Vein endothelial cell (primary cell): Measurements from ENCODE around the gene NT5M. TPM values are rescaled to one million over a fixed set of nuclear protein-coding genes. Genes with fewer than 3 reads are reported as not detected.

Experiments
- total RNA-seq: library from RNA; depleted of rRNA; stranded (reverse); fragments of >200 nt; gene quantifications from 2 replicates; pipeline ENCODE4 v1.2.3, GENCODE V29; 2012

NT5M gene
- 1.1 and 2.6 TPM in 2 replicates for total RNA-seq

DNA sequence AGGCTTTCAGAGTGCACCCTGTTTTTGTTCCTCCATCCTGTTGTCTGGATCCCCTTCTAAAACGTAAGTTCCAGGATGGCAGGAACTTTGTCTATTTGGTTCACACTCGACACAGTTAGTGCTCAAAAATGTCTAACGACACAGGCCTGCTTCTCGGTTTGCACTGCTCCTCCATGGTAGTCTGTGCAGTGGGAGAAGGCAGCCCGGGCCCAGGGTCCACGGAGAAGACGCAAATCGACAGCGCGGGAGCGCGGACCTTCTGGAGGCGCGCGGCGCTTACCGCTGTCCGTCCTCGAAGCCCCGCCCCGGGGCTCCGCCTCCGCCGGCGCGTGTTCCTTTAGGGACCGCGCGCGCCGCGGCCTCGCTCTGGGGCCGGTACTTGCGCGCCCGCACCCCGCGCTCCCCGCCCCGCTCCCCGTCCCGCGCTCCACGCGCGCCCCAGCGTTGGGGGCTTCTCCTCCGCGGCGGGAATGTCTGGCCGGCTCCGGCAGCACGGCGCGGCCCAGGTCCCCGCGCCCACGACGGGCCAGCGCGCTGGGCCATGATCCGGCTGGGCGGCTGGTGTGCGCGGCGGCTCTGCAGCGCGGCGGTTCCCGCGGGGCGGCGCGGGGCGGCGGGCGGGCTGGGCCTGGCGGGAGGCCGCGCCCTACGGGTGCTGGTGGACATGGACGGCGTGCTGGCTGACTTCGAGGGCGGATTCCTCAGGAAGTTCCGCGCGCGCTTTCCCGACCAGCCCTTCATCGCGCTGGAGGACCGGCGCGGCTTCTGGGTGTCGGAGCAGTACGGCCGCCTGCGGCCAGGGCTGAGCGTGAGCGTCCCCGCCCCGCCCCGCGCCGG lies at the start of gene NT5M:
Gene NT5M, plus strand, starts transcription at position 364 of the 837 bp plus-strand sequence. Its CDS starts 178 bp downstream, at position 542.

DNA sequence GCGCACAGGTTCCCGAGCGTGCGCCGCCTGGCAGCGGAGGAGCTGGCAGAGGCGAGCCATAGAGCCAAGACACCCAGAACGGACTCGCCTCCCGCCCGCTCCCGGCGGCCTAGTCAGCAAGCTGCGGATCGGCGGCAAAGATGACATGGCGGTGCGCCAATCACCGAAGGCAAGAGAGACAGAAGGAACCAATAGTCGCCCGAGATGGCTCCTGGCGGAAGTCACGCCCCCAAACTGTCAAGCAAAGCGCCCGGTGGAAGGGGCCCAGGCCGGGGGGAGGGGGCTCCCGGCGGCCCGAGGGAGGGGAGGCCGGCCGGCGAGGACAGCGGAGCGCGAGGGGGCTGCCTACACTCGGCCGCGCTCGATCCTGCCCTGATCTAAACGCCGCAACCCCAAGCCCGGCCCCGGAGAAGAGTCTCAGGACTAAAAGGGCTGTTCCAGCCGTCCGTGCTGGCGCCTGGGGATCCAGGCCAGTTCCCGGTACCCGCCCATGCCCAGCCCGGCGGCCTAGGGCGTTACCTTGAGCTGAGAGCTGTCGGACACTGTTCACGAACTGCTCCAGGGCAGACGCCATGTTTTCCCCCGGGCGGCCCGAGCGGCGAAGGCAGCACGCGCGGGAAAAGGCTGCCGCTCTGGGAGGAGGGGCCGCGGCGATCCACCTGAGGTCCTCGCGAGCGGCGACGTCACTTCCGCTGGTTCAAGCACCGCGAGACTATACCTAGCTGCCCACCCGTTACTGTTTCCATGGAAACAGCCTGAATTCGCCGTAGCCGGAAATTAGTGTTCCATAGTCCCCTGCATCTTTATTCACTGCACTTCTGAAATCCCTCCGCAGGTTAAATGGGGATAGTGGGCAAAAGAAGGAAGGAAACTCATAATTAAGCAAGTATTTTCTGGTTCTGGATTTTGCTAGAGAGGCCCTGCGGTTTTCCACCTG lies 22.3 kb upstream of the NT5M start, which contains the start of gene COPS3:
Gene COPS3, minus strand, starts transcription at position 634 of the 937 bp plus-strand sequence. Its CDS starts 60 bp downstream, at position 574.

Other genes starting within 250 kb of the NT5M start
- gene PLD6, start 97.0 kb upstream of the NT5M start, total RNA-seq, result 3.0 and 3.3 TPM in 2 replicates
- 58.2 and 68.6 TPM in 2 replicates for gene FLCN, start 66.2 kb upstream of the NT5M start, total RNA-seq
- 85.6 and 108 TPM in 2 replicates for gene COPS3, start 22.1 kb upstream of the NT5M start, total RNA-seq
- 14.8 and 16.3 TPM in 2 replicates for gene MED9, start 173.6 kb downstream of the NT5M start, total RNA-seq
- 9.8 and 16.5 TPM in 2 replicates for gene RASD1, start 193.0 kb downstream of the NT5M start, total RNA-seq